H1 (cell line): ENCODE results near the gene ARHGAP23. TPM values are rescaled to one million over a fixed set of nuclear protein-coding genes. Genes with fewer than 3 reads are reported as not detected.

Experiments used
- BACH1 ChIP-seq: IDR thresholded peaks from 2 replicates; pipeline ENCODE4 v1.6.1; 2012; ENCODE audit warnings: low read length, improper control_type of control experiment
- JUND ChIP-seq: IDR thresholded peaks from 2 replicates; pipeline ENCODE4 v1.6.1; 2011; ENCODE audit warnings: mild to moderate bottlenecking, improper control_type of control experiment, low read length
- MAFK ChIP-seq: IDR thresholded peaks from 2 replicates; pipeline ENCODE4 v1.6.1; 2012; ENCODE audit warnings: low read depth, mild to moderate bottlenecking, improper control_type of control experiment, low read length
- NANOG ChIP-seq: IDR thresholded peaks from 2 replicates; pipeline ENCODE4 v1.6.1; 2011; ENCODE audit warnings: low read length, low read depth, mild to moderate bottlenecking, inconsistent platforms; ENCODE audit not compliant: insufficient read depth, poor library complexity, severe bottlenecking
- RXRA ChIP-seq: IDR thresholded peaks from 2 replicates; pipeline ENCODE4 v1.6.1; 2011; ENCODE audit warnings: low read depth, mild to moderate bottlenecking, low read length, moderate library complexity; ENCODE audit not compliant: insufficient read depth
- TCF12 ChIP-seq: IDR thresholded peaks from 2 replicates; pipeline ENCODE4 v1.6.1; 2011; ENCODE audit warnings: low read depth, mild to moderate bottlenecking, low read length
- polyA plus RNA-seq, 7 experiments: library from polyadenylated mRNA; depleted of rRNA in 3 of 7; stranded (reverse) in 5 of 7; unstranded in 2 of 7; fragments of >200 nt in 5 of 7; fragments of 200-250 nt in 2 of 7; gene quantifications; 1 replicate in 5 of 7; 2 replicates in 1 of 7; 4 replicates in 1 of 7; pipeline versions ENCODE4 v1.2.1 to v1.2.3, GENCODE V29; 2011 to 2013; ENCODE audit warnings: missing spikeins in 2 of 7, mixed read lengths in 2 of 7
- total RNA-seq: library from RNA; stranded (reverse); fragmentation: NEBNext Ultra II Directional; extraction: Animal tissue kit (Norgen Biotek cat#: 25700); gene quantifications from 2 replicates; pipeline ENCODE4 v1.2.1, GENCODE V29; 2021
- TF ChIP-seq, protein P1 (sequence below): fragments of 300-600 bp; sonication (generic); IDR thresholded peaks from 2 replicates; pipeline ENCODE4 v1.7.1; 2012; ENCODE audit warnings: low read length, moderate library complexity, mild to moderate bottlenecking, inconsistent platforms; ENCODE audit not compliant: insufficient replicate concordance

The ARHGAP23 gene
- total and polyA plus RNA-seq, 2 of the 8 experiments (the other 6 are each of a cell fraction or from before 2014, with no cell fraction given) = 16.3 to 107 TPM

DNA sequence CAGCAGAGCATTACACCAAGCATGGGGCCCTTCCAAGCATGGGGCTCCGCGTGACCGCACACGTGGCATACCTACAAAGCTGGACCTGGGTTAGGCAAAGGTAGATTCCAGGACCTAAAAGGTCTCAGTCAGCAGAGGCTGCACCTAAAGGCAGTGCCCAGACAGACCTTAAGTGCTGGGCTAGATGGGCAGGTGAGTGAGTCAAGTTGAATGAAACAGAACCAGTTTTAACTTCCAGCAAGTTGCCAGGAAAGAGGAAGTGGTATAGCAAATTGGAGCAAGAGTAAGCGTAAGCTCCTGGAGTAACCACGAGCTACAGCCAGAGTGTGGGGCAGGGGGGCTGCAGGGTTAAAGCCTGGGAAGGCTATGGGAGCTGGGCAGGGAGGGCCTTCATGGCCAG, 128.0 kb downstream of the ARHGAP23 start (continued):
- TF ChIP-seq, protein P1, sequence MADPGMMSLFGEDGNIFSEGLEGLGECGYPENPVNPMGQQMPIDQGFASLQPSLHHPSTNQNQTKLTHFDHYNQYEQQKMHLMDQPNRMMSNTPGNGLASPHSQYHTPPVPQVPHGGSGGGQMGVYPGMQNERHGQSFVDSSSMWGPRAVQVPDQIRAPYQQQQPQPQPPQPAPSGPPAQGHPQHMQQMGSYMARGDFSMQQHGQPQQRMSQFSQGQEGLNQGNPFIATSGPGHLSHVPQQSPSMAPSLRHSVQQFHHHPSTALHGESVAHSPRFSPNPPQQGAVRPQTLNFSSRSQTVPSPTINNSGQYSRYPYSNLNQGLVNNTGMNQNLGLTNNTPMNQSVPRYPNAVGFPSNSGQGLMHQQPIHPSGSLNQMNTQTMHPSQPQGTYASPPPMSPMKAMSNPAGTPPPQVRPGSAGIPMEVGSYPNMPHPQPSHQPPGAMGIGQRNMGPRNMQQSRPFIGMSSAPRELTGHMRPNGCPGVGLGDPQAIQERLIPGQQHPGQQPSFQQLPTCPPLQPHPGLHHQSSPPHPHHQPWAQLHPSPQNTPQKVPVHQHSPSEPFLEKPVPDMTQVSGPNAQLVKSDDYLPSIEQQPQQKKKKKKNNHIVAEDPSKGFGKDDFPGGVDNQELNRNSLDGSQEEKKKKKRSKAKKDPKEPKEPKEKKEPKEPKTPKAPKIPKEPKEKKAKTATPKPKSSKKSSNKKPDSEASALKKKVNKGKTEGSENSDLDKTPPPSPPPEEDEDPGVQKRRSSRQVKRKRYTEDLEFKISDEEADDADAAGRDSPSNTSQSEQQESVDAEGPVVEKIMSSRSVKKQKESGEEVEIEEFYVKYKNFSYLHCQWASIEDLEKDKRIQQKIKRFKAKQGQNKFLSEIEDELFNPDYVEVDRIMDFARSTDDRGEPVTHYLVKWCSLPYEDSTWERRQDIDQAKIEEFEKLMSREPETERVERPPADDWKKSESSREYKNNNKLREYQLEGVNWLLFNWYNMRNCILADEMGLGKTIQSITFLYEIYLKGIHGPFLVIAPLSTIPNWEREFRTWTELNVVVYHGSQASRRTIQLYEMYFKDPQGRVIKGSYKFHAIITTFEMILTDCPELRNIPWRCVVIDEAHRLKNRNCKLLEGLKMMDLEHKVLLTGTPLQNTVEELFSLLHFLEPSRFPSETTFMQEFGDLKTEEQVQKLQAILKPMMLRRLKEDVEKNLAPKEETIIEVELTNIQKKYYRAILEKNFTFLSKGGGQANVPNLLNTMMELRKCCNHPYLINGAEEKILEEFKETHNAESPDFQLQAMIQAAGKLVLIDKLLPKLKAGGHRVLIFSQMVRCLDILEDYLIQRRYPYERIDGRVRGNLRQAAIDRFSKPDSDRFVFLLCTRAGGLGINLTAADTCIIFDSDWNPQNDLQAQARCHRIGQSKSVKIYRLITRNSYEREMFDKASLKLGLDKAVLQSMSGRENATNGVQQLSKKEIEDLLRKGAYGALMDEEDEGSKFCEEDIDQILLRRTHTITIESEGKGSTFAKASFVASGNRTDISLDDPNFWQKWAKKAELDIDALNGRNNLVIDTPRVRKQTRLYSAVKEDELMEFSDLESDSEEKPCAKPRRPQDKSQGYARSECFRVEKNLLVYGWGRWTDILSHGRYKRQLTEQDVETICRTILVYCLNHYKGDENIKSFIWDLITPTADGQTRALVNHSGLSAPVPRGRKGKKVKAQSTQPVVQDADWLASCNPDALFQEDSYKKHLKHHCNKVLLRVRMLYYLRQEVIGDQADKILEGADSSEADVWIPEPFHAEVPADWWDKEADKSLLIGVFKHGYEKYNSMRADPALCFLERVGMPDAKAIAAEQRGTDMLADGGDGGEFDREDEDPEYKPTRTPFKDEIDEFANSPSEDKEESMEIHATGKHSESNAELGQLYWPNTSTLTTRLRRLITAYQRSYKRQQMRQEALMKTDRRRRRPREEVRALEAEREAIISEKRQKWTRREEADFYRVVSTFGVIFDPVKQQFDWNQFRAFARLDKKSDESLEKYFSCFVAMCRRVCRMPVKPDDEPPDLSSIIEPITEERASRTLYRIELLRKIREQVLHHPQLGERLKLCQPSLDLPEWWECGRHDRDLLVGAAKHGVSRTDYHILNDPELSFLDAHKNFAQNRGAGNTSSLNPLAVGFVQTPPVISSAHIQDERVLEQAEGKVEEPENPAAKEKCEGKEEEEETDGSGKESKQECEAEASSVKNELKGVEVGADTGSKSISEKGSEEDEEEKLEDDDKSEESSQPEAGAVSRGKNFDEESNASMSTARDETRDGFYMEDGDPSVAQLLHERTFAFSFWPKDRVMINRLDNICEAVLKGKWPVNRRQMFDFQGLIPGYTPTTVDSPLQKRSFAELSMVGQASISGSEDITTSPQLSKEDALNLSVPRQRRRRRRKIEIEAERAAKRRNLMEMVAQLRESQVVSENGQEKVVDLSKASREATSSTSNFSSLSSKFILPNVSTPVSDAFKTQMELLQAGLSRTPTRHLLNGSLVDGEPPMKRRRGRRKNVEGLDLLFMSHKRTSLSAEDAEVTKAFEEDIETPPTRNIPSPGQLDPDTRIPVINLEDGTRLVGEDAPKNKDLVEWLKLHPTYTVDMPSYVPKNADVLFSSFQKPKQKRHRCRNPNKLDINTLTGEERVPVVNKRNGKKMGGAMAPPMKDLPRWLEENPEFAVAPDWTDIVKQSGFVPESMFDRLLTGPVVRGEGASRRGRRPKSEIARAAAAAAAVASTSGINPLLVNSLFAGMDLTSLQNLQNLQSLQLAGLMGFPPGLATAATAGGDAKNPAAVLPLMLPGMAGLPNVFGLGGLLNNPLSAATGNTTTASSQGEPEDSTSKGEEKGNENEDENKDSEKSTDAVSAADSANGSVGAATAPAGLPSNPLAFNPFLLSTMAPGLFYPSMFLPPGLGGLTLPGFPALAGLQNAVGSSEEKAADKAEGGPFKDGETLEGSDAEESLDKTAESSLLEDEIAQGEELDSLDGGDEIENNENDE = no peak
- TF ChIP-seq JUND = no peak
- TF ChIP-seq RXRA = no peak
- TF ChIP-seq BACH1 = no peak
- TF ChIP-seq TCF12 = no peak
- TF ChIP-seq NANOG = no peak
- TF ChIP-seq MAFK = no peak
